ENCODE measurements around the gene OCEL1. TPM values are rescaled to one million over a fixed set of nuclear protein-coding genes. Genes with fewer than 3 reads are reported as not detected.
A peak's percentile ranks its signal among the peaks of the same experiment; 100 is the strongest.

Gene OCEL1
- polyA plus RNA-seq, 2 of the 4 experiments (the other 2 are of a cell fraction), result 5.5 to 9.2 TPM

GRCh38 chr19:17243830-17244617, 18.0 kb downstream of the OCEL1 start:
- peaks cover 71% of the 10 kb centered on the region for H3K4me1 ChIP-seq
- H3K27ac ChIP-seq, result peak overlapping the region; percentile 92 to 96
- H3K4me2 ChIP-seq, result peak overlapping the region; percentile 90
- H3K4me3 ChIP-seq, result peak overlapping the region; percentile 93
- 0% methylated on average over 7 of the region's 52 CpGs for WGBS (ENCODE audit: missing lambda C conversion rate)
- ChIA-PET POLR2A (interaction anchor here (0.6 to 1.6 kb wide), 4 partner anchors 9 to 29 kb away, joined by 4 to 5 read pairs (median 4); partner anchors contain the start of genes OCEL1 and USE1), CTCF (interaction anchor here (0.8 to 10.0 kb wide), 5 partner anchors 9 to 40 kb away, joined by 3 to 62 read pairs (median 5); partner anchors contain the start of gene ANKLE1)
- H3K9me3 ChIP-seq, result no peaks in the 10 kb centered on the region
- peak; percentile 32 to 55; a peak in 3 of 6 replicates for ATAC-seq
- TF ChIP-seq JUN (IDR thresholded peaks at IDR 0.05) (peak in 1 of 2 experiments; percentile 1; a peak in 1 of 5 replicates), FOSL2 (IDR thresholded peaks at IDR 0.05) (no peak), FOSL2 (CRISPR knock-in tag; IDR thresholded peaks at IDR 0.05) (no peak), EP300 (IDR thresholded peaks at IDR 0.05) (no peak), MAX (IDR thresholded peaks at IDR 0.05) (0 out of 2 replicates have a peak, but pooled peaks have one; percentile 8)
- no peak for FAIRE-seq
- peak in 1 of 2 experiments; percentile 68 for DNase-seq (ENCODE audit: low read depth in 1 of 2, low spot score in 1 of 2)

GRCh38 chr19:17244618-17245534, 18.9 kb downstream of the OCEL1 start:
- Histone ChIP-seq H3K9me3 (no peaks in the 10 kb centered on the region), H3K27ac (peak overlapping the region; percentile 92 to 96), H3K4me2 (peak overlapping the region; percentile 90), H3K4me3 (peak overlapping the region; percentile 93), H3K4me1 (peaks cover 71% of the 10 kb centered on the region)
- ChIA-PET CTCF (interaction anchor here (0.6 to 10.0 kb wide), 3 partner anchors 9 to 37 kb away, joined by 3 to 62 read pairs (median 3); no protein-coding TSS in a partner anchor), POLR2A (interaction anchor here (0.6 to 1.6 kb wide), 4 partner anchors 10 to 29 kb away, joined by 4 to 5 read pairs (median 4); partner anchors contain the start of genes OCEL1 and USE1)
- ATAC-seq (no peak), DNase-seq (ENCODE audit: low read depth in 1 of 2, low spot score in 1 of 2) (no peak), FAIRE-seq (no peak)
- TF ChIP-seq ESRRA (IDR thresholded peaks at IDR 0.05; ENCODE audit: borderline replicate concordance, low read length), result peak; percentile 73; the same call in 1 of the 2 replicates
- TF ChIP-seq CBX8 (IDR thresholded peaks at IDR 0.05), result no peak
- TF ChIP-seq POLR2A (IDR thresholded peaks at IDR 0.05; ENCODE audit: low read length), result 0 out of 2 replicates have a peak, but pooled peaks have one; percentile 2
- no peak for TF ChIP-seq PBX3 (IDR thresholded peaks at IDR 0.05)
- WGBS (ENCODE audit: missing lambda C conversion rate), result 0% methylated on average over 7 of the region's 100 CpGs

- H3K27ac ChIP-seq, result peak within 1 kb of the TSS; percentile 92 to 96
- H3K4me2 ChIP-seq, result peak within 1 kb of the TSS; percentile 90
- ATAC-seq (peak in 1 of 2 experiments; percentile 1; a peak in 2 of 6 replicates), FAIRE-seq (no peak), DNase-seq (ENCODE audit: low read depth in 1 of 2, low spot score in 1 of 2) (no peak)
- no peaks in the 10 kb centered on the region for H3K9me3 ChIP-seq
- peak within 1 kb of the TSS; percentile 93 for H3K4me3 ChIP-seq
- TF ChIP-seq POLR2A (IDR thresholded peaks at IDR 0.05; ENCODE audit: low read length) (peak; percentile 44), NFE2L2 (conservative IDR thresholded peaks at IDR 0.05; ENCODE audit: low read length) (no peak), BCL3 (IDR thresholded peaks at IDR 0.05) (peak; percentile 45; the same call in 1 of the 3 replicates), JUN (IDR thresholded peaks at IDR 0.05) (peak in 1 of 2 experiments; percentile 27; a peak in 1 of 5 replicates)
- peaks cover 66% of the 10 kb centered on the region for H3K4me1 ChIP-seq
- ChIA-PET POLR2A (interaction anchor here (0.8 kb wide), 1 partner anchor 63 kb away, joined by 6 read pairs; the partner anchor contains the start of gene DDA1), CTCF (interaction anchor here (0.7 kb wide), 1 partner anchor 11 kb away, joined by 3 read pairs; no protein-coding TSS in a partner anchor)
- no CpG with 5 or more reads among the region's 72 CpGs for WGBS (ENCODE audit: missing lambda C conversion rate)
Observed at GRCh38 chr19:17245535-17245984, 19.5 kb downstream of the OCEL1 start, which contains the start of gene NR2F6. Gene NR2F6, minus strand, starts transcription at chr19:17245919. Its CDS starts 699 bp downstream, at chr19:17245220.
